GM21737 (cell line): Measurements from ENCODE around the gene PDGFC.
"Not testable (repeated sequence)": the region's sequence is repeated elsewhere in the genome, so short reads cannot be mapped to it uniquely, and the experiment has no call there.

ENCODE experiments used
- ATAC-seq: cut with Tn5 transposase; IDR thresholded peaks from one replicate; pipeline ENCODE4 v1.9.1; 2021; ENCODE audit warnings: mild to moderate bottlenecking, moderate library complexity; ENCODE audit not compliant: unreplicated experiment

PDGFC gene

DNA sequence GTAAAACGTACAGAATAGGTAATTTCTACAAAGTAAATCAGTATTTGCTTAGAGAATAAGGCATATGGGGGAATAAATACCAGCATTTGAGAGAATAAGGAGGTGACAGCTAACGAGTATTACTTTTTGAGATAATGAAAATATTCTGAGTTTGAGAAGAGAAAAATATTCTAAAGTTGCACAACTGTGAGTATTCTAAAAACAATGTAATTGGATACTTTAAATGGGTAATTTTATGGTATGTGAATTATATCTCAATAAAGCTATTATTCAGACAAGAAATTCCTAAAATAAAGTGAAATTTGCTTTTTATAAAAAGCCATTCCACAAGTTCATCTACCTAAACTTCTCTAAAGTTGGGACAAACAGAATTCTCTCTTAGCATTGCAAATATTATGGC is 62.6 kb downstream of the PDGFC start:
- ATAC-seq, result no peak

DNA sequence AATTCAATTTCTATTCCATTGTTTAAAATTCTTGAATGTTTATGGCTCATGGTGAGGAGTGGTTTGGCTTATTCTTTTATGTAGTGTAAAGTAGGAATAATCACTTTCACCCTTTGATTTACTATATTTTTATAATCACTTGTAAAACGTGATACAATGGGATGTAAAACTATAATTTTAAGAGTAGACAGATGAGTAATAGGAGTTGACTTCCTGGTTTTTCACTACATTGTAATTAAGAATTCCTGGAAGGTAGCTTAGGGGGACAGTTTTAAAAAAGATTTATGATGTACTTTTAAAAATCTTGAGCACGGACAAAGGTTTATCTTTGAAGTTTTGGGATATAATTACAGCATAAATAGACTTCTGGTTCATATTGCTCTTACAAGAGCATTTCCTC is 65.3 kb downstream of the PDGFC start:
- ATAC-seq, result no peak

GRCh38 chr4:156901871-156902270 is 69.7 kb downstream of the PDGFC start:
- no peak for ATAC-seq

DNA sequence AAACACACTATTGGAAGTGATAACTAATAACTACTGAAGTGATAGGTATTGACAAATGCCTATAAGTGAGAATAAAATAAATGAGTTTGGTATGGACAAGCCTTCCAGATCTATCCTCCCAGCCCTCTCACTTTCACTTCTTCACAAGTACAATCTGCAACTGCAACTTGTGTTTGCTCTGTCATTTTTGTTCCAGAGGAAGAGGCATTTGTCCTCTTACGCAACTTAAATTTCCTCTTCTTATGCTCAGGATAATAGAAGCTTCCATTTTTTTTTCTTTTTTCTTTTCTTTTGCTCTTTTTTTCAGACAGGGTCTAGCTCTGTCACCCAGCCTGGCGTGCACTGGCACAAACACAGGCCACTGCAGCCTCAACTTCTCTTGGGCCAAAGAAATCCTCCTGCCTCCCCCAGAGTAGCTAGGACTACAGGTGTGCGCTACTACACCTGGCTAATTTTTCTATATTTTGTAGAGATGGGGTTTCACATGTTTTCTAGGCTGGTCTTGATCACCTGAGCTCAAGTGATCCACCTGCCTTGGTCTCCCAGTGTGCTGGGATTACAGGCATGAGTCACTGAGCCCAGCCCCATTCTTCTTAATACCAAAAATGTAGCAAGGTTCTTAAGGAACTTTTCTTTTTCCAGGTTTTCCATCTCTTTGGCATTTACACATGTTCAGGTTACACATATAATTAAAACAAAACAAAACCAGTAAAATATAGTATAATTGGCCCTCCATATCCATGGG is 73.1 kb downstream of the PDGFC start:
- no peak for ATAC-seq

GRCh38 chr4:156896527-156896926 is 75.1 kb downstream of the PDGFC start:
- ATAC-seq, result no peak

GRCh38 chr4:156894234-156894633 is 77.4 kb downstream of the PDGFC start:
- ATAC-seq, result no peak

DNA sequence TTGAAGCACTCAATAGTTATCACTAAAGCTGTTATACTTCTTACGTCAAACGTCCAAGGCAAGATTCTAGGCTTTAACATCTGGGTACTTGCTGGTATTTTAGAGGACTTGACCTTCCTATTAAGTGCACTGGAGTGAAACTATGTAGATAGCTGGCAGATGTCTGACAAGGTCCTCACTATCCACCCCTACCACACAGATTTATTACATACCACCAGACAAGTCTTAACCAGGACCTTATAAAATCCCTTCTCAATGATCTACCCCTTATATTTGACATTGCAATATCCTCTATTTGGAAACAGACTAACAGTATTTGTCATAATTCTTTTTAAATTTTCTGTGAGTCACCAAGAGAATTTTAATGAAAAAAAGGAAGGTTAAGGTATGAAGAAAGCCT is 78.8 kb downstream of the PDGFC start:
- ATAC-seq, result no peak

DNA sequence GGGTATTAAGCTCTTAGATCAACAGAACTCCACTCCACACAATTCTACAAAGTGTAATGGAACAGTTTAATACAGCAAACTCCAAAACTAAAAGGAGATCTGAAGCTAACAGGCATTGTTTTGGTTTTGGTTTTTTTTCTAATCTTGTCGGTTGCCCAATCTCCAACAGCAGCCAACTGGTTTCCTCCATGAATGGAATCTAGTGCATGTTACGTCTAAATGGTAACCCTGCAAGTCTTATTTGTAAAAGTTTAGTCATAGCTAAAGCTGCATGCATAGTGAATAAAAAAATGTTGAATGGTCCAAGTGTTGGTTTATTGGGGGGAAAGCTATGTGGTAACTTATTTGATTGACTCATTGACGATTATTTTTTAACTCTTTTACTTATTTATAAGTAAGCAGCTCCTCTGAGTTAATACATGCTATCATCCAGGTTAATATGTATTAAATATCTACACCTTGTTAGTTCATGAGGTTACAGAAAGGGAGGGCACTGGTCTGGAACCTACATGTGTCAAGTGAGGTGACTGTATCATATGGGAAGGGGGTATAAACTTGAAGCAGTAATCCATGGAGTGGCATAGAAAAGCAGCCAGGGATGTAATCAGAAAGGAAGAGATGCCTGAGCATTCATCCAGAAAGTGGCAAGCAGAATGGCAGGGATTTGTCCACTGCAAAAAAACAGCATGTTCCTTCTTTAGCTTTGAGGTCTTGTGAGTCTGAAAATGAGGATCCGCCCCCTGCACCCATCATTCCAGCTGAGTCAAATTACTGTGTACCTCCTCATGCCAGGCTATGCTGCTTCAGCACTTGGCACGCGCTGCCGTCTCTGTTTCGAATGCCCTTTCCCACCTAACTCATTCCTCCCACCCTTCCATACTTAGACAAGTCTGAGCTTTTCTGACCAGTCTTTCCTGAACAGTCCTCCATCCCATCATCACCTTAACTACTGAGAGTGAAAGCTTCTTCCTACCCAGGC is 81.7 kb downstream of the PDGFC start:
- no peak for ATAC-seq

GRCh38 chr4:156888762-156889161 is 82.8 kb downstream of the PDGFC start:
- no peak for ATAC-seq

- no peak for ATAC-seq
These were observed 85.1 kb downstream of the PDGFC start for GRCh38 chr4:156886481-156886880.

GRCh38 chr4:156885374-156885773 is 86.2 kb downstream of the PDGFC start:
- ATAC-seq, result no peak

GRCh38 chr4:156884183-156884582 is 87.4 kb downstream of the PDGFC start:
- ATAC-seq, result no peak

DNA sequence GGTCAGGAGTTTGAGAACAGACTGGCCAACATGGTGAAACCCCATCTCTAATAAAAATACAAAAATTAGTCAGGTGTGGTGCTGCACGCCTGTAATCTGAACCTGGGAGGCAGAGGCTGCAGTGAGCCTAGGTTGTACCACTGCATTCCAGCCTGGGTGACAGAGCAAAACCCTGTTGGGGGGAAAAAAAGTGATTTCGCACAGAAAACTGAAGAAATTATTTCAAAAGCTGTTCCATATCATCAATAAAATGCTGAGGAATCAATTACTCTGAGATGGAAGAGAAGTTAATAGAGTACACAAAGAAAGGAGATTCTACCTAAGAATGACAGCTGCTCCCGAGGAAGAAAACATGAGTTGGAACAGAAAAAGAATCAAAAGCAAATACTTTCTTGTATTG is 95.9 kb downstream of the PDGFC start:
- no peak for ATAC-seq

GRCh38 chr4:156875055-156875454 is 96.5 kb downstream of the PDGFC start:
- no peak for ATAC-seq

GRCh38 chr4:156873799-156874198 is 97.8 kb downstream of the PDGFC start:
- ATAC-seq, result no peak

DNA sequence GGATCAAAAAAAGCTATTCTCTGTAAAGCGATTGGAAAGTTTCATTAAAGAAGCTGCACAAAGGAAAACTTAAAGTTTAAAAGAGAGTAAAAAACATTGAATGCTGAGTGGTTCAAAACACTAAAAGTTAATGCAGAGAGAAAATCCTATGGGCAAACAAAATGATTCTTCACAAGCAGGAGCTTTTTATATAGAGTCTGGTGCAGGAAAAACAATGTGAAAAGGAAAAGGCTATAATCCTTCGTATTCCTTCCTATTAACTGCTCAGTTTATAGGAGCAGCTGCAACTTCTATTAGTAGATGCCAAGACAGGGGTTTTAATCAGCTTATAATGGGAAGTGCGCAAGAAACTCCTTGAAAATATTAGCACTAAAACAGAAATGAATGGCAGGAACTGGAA is 100.7 kb downstream of the PDGFC start:
- ATAC-seq, result no peak

- ATAC-seq, result no peak
These were observed 101.5 kb downstream of the PDGFC start for GRCh38 chr4:156870131-156870530.

GRCh38 chr4:156866088-156866487 is 105.5 kb downstream of the PDGFC start:
- not testable (repeated sequence) for ATAC-seq

- no peak for ATAC-seq
These were observed 106.1 kb downstream of the PDGFC start for GRCh38 chr4:156865451-156865850.

GRCh38 chr4:156858071-156858470 is 113.5 kb downstream of the PDGFC start:
- no peak for ATAC-seq

GRCh38 chr4:156838761-156839160 is 132.8 kb downstream of the PDGFC start:
- ATAC-seq, result no peak
